ELF-1 (cell line): ENCODE data around the gene PCDHA3.
A peak's percentile ranks its signal among the peaks of the same experiment; 100 is the strongest.
"Not testable (repeated sequence)": the region's sequence is repeated elsewhere in the genome, so short reads cannot be mapped to it uniquely, and the experiment has no call there.

Experiments
- DNase-seq: peaks from one replicate; pipeline ENCODE4 v3.0.0-alpha.2; 2016; ENCODE audit warnings: low read depth, low spot score

PCDHA3 gene

GRCh38 chr5:140821375-140822280 lies 20.8 kb downstream of the PCDHA3 start, which contains the start of gene PCDHA5:
Gene PCDHA5 (plus strand): TSS chr5:140821613.
- peak; percentile 34 for DNase-seq

- DNase-seq = no peak
Observed at GRCh38 chr5:140822281-140822629, 21.4 kb downstream of the PCDHA3 start.

GRCh38 chr5:140822969-140823368 lies 22.1 kb downstream of the PCDHA3 start:
- DNase-seq = not testable (repeated sequence)

- no peak for DNase-seq
Observed at GRCh38 chr5:140823475-140823874, 22.6 kb downstream of the PCDHA3 start.

- no peak for DNase-seq
Observed at GRCh38 chr5:140827704-140828361, 27.0 kb downstream of the PCDHA3 start, which contains the start of gene PCDHA6. Gene PCDHA6 (plus strand): TSS chr5:140827960. CDS start chr5:140828092, 132 bp downstream.

- DNase-seq = peak; percentile 19
Observed at GRCh38 chr5:140828362-140828737, 27.5 kb downstream of the PCDHA3 start.

GRCh38 chr5:140829511-140830501 lies 28.9 kb downstream of the PCDHA3 start:
- not testable (repeated sequence) for DNase-seq

GRCh38 chr5:140833993-140834392 lies 33.1 kb downstream of the PCDHA3 start, which contains the start of gene PCDHA7:
Gene PCDHA7 (plus strand): TSS chr5:140834269. CDS start chr5:140834384, 115 bp downstream.
- DNase-seq = no peak

GRCh38 chr5:140834439-140835008 lies 33.7 kb downstream of the PCDHA3 start:
- DNase-seq = peak; percentile 21

- DNase-seq = no peak
Observed at GRCh38 chr5:140835622-140836510, 35.0 kb downstream of the PCDHA3 start.

- DNase-seq = peak; percentile 57
Observed at GRCh38 chr5:140840978-140841962, 40.4 kb downstream of the PCDHA3 start, which contains the start of gene PCDHA8. Gene PCDHA8 (plus strand): TSS chr5:140841187. CDS start chr5:140841322, 135 bp downstream.

- DNase-seq = no peak
Observed at GRCh38 chr5:140842798-140843733, 42.2 kb downstream of the PCDHA3 start.

- DNase-seq = not testable (repeated sequence)
Observed at GRCh38 chr5:140848139-140849102, 47.6 kb downstream of the PCDHA3 start, which contains the start of gene PCDHA9. Gene PCDHA9 (plus strand): TSS chr5:140848382. CDS start chr5:140848496, 114 bp downstream.

- DNase-seq = not testable (repeated sequence)
Observed at GRCh38 chr5:140849831-140850634, 49.2 kb downstream of the PCDHA3 start.
